ENCODE measurements around the gene CHTF8.
"Not testable (repeated sequence)": the region's sequence is repeated elsewhere in the genome, so short reads cannot be mapped to it uniquely, and the experiment has no call there.

Gene CHTF8, protein sequence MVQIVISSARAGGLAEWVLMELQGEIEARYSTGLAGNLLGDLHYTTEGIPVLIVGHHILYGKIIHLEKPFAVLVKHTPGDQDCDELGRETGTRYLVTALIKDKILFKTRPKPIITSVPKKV

GRCh38 chr16:69132424-69133252, at the start of gene CHTF8, which contains the start of gene UTP4:
TSS of gene CHTF8 (minus strand) at chr16:69132588. CDS start at chr16:69121458, 11,130 bp downstream.
TSS of gene UTP4 (plus strand) at chr16:69132649. CDS start at chr16:69133460, 811 bp downstream.
- DNase-seq (ENCODE audit: low spot score), result peak; percentile 72

DNA sequence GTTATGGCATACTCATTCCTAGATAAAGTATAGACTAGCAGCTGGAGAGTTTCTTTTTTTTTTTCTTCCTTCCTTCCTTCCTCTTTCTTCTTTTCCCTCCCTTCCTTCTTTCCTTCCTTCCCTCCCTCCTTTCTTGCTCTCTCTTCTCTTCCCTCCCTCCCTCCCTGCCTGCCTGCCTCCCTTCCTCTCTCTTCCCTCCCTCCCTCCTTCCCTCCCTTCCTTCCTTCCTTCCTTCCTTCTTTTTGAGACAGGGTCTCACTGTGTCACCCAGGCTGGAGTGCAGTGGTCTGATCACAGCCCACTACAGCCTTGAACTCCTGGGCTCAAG, 47.6 kb upstream of the CHTF8 start:
- DNase-seq (ENCODE audit: low spot score), result no peak

DNA sequence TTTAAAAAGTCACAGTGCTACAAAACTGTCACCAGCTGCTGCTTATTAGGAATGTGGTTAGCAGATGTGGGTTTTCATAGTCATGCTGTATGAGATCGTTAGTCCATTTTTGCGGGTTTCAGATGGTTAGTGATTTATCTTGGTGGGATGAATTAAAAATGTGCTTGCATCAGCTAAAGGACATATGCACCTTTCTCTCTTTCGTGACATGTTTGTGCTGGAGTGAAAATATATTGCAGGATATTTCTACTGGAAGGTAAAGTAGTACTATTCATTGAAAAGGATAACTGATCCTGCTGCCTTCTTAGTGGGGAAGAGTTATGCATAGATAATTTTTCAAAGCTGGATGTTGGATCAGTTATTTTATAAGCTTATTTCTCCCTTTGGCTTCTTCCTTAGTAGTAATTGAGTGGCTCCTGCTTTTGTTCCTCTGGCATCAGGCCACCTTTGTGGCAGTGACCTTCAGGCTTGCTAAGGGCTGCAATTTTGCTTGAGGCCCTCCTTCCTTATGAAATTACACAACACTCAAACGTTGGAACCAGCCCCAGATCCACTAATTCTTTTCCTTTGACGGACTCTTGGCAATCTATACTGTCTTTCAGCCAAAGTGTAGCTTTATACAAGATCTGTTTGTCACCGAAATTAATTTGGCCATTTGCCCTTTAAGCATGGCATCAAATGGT, 47.1 kb upstream of the CHTF8 start:
- DNase-seq (ENCODE audit: low spot score), result no peak

DNA sequence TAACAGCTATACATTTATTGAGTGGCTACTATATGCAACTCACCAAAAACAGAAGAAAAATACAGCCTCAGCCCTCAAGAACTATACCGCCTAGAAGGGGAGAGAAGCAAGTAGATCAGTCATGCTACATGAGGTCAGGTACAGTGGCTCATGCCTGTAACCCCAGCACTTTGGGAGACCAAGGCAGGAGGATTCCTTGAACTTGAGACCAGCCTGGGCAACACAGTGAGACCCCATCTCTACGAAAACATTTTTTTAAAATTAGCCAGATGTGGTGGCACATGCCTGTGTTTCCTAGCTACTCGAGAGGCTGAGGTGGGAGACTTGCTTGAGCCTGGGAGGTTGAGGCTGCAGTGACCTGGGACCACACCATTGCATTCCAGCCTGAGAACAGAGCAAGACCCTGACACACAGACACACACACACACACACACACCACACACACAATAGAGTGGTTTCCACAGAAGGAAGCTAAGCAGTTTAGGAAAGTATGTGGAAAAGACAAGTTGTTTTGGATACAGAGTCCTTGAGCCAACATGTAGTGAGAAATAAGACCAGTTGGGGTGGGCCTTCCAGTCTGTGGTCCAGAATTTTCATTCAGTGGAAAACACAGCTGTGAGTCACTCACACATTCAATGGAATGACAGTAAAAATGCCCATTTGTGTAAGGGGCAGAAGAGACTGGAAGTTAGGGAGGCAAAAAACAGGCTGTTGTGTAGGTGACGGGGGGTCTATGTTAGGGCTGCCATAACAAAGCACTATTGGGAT, 43.8 kb upstream of the CHTF8 start:
- DNase-seq (ENCODE audit: low spot score), result no peak

GRCh38 chr16:69171325-69172084, 39.1 kb upstream of the CHTF8 start:
- DNase-seq (ENCODE audit: low spot score), result no peak

DNA sequence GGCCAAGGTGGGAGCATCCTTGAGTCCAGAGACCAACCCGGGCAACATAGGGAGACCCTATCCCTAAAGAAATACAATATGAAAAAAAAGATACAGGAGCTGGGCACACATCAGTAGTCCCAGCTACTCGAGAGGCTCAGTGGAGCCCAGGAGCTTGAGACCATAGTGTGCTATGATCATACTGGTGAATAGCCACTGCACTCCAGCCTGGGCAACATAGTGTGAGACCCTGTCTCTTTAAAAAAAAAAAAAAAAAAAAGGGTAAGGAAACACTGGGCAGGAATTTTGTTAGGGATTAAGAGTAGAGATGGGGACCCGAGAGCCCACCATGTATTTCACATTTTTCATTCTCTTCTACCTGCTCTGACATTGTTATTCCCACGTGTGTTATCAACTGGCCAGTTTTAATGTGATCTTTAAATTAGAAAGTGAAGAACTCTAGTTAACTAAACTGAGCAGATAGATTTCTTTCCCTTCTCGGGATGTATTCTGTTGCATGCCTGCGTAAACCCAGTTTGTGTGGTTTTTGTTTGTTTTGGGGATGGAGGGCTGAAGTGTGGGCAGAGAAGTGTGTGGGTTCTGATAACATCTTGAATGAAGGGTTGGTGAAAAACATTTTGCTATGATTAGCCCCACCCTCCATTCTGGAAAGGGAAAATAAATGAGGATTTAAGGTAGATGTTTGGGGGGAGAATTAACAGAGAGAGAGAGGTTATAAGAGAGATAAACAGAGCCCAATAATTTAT, 37.4 kb upstream of the CHTF8 start:
- no peak for DNase-seq (ENCODE audit: low spot score)

DNA sequence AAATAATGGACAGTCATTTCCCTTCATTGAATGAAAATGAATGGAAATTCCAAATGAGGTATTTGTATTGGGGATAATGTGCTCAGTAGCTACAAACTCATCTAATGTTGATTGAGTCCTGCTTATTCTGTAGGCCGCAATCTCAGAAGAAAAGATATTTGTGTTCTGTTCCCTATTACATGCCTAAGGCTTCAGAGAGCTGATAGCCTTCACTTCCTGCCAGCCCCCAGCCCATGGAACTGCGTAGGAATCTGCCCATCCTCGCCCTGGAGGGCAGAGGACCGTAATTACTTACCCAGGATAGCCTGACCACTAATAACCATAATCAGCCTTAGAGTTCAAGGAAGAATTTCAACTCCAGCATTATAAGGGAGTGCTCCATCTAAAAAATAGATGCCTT, 36.7 kb upstream of the CHTF8 start:
- no peak for DNase-seq (ENCODE audit: low spot score)

- peak; percentile 64 for DNase-seq (ENCODE audit: low spot score)
These were observed 34.9 kb upstream of the CHTF8 start for GRCh38 chr16:69166946-69167930.

DNA sequence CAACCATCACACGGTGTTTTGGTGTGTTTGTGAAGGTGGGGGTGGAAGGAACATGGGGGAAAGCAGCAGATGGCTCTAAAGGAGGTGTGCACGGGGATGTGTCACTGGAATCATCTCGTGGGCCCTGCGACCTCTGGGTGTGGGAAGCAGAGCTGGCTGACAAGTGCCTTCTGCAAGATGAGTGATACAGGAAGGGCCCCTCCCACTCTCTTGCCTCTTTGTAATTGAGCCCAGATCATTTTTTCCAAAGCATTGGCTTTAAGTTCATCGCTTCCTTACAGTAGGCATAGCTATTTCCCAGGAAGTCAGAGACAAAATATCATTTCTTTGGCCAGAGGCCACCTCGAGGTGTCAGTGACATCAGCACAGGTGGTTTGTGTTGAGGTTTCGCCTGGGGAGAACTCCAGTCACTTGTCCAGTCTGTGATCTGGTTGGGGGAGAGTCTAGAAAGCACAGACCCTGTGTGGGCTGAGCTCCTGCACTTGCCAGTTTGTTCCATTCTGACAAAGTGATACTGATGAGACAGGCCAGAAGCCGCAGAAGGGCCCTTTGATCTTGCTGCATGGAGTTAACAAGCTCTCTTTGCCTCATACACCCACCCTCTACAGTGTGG, 33.9 kb upstream of the CHTF8 start:
- peak; percentile 38 for DNase-seq (ENCODE audit: low spot score)

GRCh38 chr16:69165584-69165983, 33.2 kb upstream of the CHTF8 start:
- DNase-seq (ENCODE audit: low spot score), result no peak

GRCh38 chr16:69160192-69160591, 27.8 kb upstream of the CHTF8 start:
- no peak for DNase-seq (ENCODE audit: low spot score)

- no peak for DNase-seq (ENCODE audit: low spot score)
These were observed 24.8 kb upstream of the CHTF8 start for GRCh38 chr16:69157196-69157595.

- peak; percentile 68 for DNase-seq (ENCODE audit: low spot score)
These were observed 17.9 kb upstream of the CHTF8 start for GRCh38 chr16:69150146-69150865.

GRCh38 chr16:69149621-69150020, 17.2 kb upstream of the CHTF8 start:
- DNase-seq (ENCODE audit: low spot score), result not testable (repeated sequence)

- no peak for DNase-seq (ENCODE audit: low spot score)
These were observed 13.3 kb upstream of the CHTF8 start for GRCh38 chr16:69145658-69146057.

- no peak for DNase-seq (ENCODE audit: low spot score)
These were observed 10.7 kb upstream of the CHTF8 start for GRCh38 chr16:69143116-69143515.

DNA sequence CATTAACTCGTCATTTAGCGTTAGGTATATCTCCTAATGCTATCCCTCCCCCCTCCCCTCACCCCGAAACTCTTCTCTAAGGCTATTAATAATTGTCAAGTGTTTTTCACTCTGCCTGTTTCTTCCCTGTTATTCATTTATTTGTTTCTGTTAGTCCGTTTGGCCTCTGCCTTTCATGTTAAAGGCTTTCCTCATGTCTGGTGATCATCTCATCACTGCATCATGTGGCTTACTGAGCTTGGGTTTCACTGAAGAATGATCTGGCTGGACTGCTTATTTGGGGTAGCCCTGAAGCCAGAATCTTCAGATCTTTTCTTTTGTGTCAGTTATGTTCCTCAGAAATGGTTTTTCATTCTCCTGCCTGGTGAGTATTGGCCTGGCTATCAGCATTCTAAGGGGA, 9.5 kb upstream of the CHTF8 start:
- DNase-seq (ENCODE audit: low spot score), result no peak

- no peak for DNase-seq (ENCODE audit: low spot score)
These were observed 8.6 kb upstream of the CHTF8 start for GRCh38 chr16:69141014-69141413.

DNA sequence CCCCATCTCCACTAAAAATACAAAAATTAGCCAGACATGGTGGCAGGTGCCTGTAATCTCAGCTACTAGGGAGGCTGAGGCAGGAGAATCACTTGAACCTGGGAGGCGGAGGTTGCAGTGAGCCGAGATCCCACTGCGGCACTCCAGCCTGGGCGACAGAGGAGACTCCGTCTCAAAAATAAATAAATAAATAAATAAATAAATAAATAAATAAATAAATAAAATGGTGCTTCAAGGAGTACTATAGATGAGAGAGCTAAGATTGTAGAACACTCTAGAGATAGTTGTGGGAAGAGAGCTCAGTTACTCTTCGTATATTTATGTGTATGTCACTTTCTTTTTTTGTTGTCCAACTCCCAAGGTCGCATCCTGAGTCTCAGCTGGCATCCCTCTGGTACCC, 7.1 kb upstream of the CHTF8 start:
- DNase-seq (ENCODE audit: low spot score), result not testable (repeated sequence)
